CD4-positive, alpha-beta T cell treated with Interleukin-15 for 4 hours (primary cell): ENCODE measurements around the gene KIAA1143.

Source experiments
- DNase-seq: peaks from one replicate; pipeline ENCODE4 v3.0.0-alpha.2; 2020; ENCODE audit warnings: low spot score

KIAA1143 gene

GRCh38 chr3:44761424-44762169 is at the start of gene KIAA1143, which contains the start of gene KIF15:
Gene KIAA1143, minus strand, starts transcription at chr3:44761619. Its CDS starts 17 bp downstream, at chr3:44761602.
Gene KIF15, plus strand, starts transcription at chr3:44761794. Its CDS starts 72 bp downstream, at chr3:44761866.
- peak; percentile 95 for DNase-seq

DNA sequence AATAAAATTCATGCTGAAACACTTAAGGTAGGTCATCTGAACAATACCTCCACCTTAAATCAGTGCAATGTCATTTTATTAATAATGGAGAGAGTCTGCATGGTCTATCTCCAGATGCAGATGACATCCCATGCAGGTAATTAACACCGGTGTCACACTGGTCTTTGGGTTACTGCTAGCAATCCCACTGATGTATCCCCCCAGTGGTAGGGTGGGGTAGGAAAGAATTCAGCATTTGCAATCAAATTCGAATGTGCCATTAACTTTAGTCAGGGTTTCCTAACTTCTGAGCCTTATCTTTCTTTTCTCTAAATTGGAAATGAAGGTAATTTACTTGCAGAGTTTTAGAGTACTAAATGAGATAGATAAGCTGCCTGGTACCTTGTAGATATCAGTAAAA is 44.5 kb upstream of the KIAA1143 start:
- DNase-seq = no peak

- no peak for DNase-seq
Observed at GRCh38 chr3:44803298-44803697, 41.9 kb upstream of the KIAA1143 start.

DNA sequence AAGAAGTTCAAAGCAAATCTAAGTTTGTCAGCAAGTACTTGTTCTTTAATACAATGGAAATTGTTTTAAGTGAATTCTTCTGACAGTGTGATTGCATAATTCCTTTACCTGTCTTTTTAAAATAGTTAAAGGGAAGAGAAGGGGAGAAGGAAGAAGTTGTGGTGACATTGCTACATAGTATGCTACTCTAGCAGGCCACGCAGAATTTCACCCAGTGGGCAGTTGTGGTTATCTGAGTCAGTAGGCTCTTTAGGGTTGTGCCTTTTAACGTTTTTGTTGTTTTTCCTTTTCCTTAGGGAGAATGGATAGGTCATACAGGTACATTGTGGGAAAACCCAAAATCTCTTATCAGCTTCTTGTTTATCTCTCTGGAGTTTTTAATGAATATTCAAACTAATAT is 40.6 kb upstream of the KIAA1143 start:
- DNase-seq = no peak

- DNase-seq = no peak
Observed at GRCh38 chr3:44795197-44795596, 33.8 kb upstream of the KIAA1143 start.

- no peak for DNase-seq
Observed at GRCh38 chr3:44782891-44783290, 21.5 kb upstream of the KIAA1143 start.

DNA sequence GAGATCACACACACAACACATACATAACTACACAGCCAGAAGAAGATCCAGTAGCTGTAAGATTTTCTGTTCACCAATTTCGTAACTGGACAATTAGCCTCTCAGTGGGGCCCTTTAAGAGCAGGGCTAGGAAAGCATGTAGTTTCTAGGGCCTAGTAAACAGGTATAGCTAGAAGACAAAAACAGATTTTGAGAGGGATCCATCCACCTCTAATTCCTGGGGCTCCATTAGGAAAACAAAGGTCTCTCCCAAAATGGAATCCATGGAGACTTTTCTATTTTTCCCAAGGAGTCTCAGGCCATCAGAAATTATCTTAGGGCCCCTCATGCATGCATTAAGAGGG is 10.7 kb upstream of the KIAA1143 start:
- no peak for DNase-seq

DNA sequence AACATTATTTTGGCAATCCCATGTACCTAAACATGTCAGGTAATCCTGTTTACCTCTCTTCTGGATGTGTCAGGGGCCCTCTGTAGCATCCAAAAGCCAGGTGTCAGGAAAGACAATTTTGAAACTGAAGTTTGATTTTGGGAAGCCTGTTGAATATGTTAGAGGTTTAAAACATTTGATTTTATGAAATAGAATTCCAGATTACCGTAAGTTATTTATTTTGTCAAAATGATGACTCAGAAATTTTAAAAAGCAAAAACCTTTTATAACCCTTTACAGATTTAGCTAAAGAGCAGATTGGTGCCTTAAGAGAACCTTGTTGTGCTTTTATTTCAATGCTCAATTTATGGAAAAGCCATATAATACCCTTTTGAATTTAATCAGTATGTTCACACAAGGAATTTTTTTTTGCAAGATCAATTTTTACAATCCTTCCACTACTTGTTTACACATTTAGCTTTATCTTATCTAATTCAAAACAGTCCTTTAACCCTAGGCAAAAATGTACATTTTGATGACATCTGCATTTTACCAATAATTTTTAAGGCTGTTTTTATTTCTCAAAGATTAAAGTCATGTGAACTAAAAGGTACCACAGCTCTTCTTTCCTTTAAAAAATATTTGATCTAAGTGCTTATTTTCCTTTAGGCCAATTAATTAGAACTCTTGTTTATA is 10.1 kb upstream of the KIAA1143 start:
- DNase-seq = no peak

DNA sequence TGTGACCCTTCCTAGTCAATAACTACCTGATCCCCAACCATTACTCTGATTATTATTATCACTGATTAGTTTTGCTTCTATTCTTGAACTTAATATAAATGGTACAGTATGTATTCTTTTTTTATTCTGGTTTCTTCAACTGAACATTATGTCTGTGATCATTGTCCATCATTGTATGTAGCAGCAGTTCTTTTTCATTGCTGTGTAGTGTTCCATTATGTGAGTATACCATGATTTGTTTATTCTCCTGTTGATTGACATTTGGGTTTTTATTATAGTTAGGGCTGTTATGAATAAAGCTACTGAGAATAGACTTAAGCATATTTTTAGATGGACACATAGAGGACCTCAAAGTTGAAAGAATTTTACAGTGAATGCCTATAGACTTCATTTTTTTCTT is 2.8 kb upstream of the KIAA1143 start:
- DNase-seq = no peak

DNA sequence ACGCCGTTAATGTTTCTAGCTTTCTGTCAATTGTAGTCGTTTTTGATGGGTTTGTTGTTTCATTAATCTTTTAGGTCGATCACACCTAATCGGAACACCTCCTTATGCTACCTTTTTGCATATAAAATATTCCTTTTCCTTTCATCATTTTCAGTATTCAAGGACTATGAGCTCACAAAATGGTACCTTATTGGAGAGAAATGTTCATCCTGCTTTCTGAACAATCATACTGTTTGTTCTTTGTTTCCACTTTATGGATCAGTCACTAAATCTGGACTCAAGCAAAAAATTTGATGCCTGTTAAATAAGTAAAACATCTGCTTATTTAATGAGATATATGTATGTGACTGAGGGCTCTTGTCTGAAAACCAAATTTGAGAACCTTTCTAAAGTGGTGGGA is 1.3 kb upstream of the KIAA1143 start:
- no peak for DNase-seq

GRCh38 chr3:44762170-44762677 is 805 bp upstream of the KIAA1143 start:
- no peak for DNase-seq

- DNase-seq = peak; percentile 1
Observed at GRCh38 chr3:44761101-44761423, 357 bp downstream of the KIAA1143 start.

DNA sequence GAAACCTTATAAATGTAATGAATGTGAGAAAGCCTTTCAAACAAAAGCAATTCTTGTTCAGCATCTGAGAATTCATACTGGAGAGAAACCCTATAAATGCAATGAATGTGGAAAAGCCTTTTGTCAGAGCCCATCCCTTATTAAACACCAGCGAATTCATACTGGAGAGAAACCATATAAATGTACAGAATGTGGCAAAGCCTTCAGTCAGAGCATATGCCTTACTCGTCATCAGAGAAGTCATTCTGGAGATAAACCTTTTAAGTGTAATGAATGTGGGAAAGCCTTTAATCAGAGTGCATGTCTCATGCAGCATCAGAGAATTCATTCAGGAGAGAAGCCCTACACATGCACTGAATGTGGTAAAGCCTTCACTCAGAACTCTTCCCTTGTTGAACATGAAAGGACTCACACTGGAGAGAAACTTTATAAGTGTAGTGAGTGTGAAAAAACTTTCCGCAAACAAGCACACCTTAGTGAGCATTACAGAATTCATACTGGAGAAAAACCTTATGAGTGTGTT is 26.7 kb downstream of the KIAA1143 start:
- no peak for DNase-seq

DNA sequence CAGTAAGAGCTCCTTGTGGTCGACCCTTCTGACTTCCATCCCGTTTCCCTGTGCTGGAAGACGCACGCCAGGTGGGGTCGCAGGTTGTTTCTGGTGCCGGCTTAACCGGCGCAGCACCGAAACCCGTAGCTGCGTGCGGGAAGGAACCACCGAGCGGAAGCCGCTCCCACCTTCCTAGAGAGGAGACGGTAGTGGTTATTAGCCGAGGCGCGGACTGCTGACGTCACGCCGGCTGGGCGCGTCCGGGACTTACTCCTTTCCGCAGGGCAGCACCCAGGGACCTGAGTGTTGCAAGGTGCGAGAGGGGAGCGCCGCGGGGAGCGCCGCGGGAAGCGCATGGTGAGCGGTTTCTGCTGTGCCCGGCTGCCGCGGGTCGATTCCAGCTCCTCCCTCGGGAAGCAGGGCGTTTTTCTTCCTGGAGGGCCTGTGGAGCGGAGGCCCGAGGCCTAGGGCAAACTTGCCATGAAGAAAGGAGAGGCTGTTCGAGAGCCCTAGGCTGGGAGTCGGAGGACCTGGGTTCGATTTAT is 32.0 kb downstream of the KIAA1143 start, which contains the start of gene ZNF501:
Gene ZNF501 (plus strand): TSS at position 252 of the 527 bp plus-strand sequence. CDS start 4,787 bp downstream, outside the sequence.
- peak; percentile 84 for DNase-seq

GRCh38 chr3:44722103-44722401 is 39.4 kb downstream of the KIAA1143 start:
- no peak for DNase-seq

DNA sequence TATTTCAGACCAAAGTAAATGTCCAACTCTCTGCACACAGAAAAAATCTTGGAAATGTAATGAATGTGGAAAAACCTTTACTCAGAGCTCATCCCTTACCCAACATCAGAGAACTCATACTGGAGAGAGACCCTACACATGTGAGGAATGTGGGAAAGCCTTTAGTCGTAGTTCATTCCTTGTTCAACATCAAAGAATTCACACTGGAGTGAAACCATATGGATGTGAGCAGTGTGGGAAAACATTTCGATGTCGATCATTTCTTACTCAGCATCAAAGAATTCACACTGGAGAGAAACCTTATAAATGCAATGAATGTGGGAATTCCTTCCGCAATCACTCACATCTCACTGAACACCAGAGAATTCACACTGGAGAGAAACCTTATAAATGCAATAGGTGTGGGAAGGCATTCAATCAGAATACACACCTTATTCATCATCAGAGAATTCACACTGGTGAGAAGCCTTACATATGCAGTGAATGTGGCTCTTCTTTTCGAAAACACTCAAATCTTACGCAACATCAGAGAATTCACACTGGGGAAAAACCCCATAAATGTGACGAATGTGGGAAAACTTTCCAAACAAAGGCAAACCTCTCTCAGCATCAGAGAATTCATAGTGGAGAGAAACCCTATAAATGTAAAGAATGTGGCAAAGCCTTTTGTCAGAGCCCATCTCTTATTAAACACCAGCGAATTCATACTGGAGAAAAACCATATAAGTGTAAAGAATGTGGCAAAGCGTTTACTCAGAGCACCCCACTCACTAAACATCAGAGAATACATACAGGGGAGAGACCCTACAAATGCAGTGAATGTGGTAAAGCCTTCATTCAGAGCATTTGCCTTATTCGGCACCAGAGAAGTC is 40.0 kb downstream of the KIAA1143 start:
- DNase-seq = no peak

GRCh38 chr3:44712455-44713075 is 48.9 kb downstream of the KIAA1143 start, which contains the start of gene ZNF502:
Gene ZNF502, plus strand, starts transcription at chr3:44712660. Its CDS starts 7,602 bp downstream, at chr3:44720262.
- DNase-seq = peak; percentile 40
